ENCODE data around the gene GALC.
A peak's percentile ranks its signal among the peaks of the same experiment; 100 is the strongest.

Gene GALC

DNA sequence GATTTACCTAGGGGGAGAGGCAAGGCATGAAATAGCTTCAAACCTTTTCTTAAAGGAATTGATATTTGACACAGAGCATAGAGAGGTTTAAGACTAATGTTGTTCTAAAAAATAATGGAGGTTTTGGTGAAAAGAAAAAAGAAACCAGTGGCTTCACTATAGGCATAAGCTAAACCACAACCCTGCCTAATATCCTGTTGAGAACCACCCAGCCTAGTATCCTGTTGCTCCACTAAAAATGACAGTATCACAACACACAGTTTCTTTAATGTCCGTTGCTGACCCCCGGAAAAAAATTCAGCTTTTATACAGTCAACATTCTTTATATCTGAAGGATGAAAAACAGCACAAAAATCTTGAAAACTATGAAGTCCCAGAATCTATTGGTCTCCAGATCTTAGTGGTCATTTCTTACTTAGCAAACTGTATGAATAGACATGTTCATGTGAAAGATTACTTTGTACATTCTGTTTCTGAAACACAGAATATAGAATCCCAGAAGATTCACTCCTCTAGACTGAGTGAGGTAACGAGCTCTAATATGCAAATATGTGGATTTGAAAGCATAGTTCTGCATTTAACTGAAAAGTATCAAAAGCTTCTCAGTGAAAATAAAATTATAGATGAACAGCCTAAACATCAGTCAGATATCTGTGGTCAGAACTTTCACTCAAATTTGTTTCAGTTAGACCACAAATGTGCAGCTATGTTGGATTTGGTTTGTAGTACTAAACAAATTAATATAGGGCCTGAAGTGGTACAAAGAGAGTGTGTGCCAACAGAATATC, 40.5 kb downstream of the GALC start:
- no peak for DNase-seq

GRCh38 chr14:87944987-87945604, 47.9 kb downstream of the GALC start:
- DNase-seq = no peak

DNA sequence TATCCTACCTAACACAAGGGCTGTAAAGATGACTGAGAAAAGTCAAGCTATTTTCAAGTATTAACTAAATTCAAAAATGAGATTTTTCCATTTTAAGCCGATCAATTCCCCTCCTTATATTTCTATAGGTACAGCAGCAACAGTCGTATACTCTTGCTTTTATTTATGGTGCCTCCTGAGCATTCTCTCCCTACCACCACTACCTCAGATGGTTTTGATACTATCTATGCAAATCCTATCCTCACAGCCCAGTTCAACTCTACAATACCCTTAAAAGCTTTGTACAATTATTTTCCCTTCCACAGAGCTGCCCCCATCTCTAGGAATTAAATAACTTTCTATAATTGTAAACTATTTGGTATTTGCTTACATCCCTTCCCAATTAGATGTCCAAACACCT, 52.1 kb downstream of the GALC start:
- no peak for DNase-seq

GRCh38 chr14:87940382-87940781, 52.6 kb downstream of the GALC start:
- DNase-seq = no peak

GRCh38 chr14:87935886-87936285, 57.1 kb downstream of the GALC start:
- no peak for DNase-seq

DNA sequence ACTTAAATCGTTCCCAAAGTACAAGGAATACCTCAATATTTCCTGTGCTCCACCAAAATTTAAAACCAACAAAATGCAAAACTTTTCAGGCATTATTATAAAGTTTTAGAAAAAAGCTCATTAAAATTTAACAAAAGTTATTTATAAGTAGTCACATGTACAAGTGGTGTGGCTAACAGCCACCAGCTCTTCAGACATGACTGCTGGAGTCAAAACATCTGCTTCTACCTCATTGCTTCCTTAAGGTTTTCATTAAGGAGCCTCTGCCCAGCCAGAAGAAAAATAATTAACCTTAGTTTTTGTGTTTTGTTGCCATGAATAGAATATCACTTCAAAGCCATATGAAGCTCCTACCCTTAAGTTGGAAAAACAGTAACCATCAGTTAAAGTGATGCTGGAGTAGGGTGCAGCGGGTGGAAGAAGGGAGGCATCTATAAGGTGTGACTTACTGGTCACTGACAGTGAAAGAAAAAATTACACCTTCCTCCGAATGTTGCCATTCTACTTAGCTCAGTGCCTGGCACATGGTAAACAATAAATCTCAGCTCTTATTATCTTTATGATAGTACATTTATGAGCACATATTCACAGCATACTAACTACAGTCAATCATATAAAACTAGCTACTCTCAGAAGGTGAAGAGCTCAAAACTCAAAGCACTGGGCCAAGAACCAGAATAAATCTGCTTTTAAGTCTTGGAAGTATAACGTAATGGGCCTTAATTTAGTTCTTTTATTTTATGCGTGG, 57.7 kb downstream of the GALC start:
- DNase-seq = no peak

- DNase-seq = no peak
These were observed 58.8 kb downstream of the GALC start for GRCh38 chr14:87934185-87934584.

DNA sequence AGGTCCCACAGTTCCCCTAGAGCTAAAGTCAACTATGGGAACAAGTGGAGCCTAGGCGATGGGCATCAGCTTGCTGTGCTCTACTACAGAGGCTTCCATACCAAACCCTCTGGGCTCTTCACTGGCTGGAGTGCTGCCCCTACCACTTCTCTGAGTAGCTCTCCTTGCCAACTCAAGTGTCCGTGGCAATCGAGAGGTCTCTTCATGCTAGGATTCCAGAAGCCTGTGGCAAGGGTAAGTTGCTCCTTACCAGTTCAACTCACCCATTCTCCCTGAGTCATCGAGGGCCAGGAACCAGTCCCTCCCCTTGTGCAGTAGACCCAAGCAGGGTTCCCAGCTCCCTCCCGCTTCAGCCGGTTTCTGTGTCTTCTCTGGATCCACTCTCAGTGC, 76.1 kb downstream of the GALC start:
- DNase-seq = no peak

DNA sequence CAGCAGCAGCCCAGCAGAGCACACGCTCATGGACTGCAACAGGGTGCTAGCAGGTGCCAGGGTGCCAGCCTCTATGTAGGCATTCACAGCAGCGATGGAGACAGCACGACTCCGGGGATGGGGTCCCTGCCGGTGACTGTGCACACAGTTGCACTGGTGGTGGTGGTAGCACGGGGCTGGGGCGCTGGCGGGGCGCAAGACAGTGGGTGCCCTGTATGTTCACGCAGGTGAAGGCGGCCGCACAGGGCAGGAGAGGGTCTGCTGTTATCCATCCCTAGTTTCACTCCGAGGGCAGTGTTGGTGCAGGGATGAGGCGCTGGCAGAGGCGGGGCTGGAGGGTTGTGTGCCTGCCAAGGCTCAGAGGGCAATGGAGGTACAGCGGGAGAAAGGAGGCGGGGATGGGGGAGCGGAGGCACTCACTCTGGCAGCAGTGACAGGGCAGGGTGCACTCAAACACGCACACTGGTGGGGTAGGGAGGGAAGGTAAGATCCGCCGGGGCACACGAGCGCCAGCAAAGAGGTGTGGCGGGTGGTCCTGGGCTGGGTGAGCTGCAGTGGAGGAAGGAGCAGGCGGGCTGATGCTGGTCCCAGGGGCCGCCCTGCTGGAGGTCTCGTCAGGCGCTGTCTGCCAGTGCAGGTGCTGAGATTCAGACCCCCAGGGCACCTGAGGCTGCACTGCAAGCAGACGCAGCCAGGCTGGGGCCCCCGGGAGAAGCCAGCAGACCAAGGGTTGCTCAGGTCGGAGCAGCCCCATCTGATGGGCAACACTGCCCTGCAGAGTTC, 76.7 kb downstream of the GALC start:
- DNase-seq = no peak

DNA sequence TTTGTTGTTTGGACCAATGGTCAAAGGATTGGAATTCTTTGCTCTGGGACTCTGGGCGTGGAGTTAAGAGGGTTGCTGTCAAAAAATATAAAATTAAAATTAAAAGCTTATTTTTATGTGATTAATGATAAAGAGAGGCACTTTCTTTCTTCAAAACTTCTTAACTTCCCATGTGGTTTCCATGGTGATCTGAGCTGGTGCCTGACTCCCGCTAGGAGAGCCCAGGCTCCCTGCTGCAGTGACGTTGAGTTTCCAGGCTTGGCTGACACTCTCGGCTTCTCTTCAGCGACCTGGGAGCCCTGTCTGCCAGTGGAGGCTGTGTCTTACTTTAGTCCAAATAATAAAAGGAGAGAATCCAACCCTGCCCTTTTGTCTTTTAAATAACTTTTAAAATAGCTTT, 84.4 kb downstream of the GALC start:
- peak; percentile 50 for DNase-seq

DNA sequence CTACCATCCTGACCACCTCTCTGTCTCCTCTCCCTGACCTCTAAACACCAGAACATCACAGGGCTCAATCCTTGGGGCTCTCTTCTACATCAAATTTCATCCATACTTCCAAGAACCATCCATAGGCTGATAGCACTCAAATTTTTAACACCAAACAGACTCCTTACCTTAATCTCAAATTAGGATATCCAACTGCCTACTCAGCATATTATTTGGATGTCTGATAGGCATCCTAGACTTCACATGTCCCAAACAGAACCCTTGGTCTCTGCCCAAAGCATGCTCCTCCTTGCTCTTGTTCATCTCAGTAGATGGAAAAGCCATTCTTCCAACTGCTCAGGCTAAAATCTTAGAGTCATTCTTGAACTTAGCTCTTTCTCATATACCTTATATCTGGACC, 91.3 kb downstream of the GALC start:
- no peak for DNase-seq

GRCh38 chr14:87901236-87901635, 91.7 kb downstream of the GALC start:
- no peak for DNase-seq

DNA sequence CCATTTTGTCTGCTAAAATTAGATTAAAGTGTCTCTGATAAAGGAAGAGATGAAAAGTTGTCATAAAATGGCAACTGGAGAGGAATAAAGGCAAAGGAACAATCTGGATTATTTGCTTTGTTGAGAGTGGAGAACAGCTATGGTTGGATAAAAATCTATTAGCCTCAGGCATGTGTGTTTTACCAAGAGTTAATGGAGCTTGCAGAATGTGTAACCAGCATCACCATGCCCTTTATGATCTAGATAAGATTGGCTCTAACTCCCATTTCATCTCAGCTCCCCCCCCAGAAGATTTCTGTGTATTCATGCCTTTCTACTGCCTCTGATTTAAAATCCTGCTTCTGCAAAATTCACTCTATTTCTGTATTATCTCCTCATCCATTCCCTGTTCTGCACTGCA, 93.8 kb downstream of the GALC start:
- DNase-seq = no peak

DNA sequence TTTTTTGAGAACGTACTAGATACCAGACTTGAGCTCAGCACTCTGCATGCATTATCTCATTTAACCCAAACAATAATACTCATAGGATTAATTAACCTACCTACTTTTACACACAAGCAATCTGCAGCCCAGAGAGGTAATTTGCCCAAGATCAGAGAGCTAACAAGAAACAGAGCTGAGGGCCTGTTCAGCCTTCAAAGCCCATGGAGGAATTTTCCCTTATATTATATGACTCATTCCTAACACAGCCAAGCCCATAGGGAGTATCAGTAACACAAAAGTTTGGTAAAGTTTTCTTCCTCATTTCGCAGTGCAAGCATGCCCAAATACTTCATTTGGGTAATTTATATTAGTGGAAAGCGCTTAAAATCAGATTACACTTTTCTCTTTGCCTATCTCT, 94.7 kb downstream of the GALC start:
- DNase-seq = no peak

DNA sequence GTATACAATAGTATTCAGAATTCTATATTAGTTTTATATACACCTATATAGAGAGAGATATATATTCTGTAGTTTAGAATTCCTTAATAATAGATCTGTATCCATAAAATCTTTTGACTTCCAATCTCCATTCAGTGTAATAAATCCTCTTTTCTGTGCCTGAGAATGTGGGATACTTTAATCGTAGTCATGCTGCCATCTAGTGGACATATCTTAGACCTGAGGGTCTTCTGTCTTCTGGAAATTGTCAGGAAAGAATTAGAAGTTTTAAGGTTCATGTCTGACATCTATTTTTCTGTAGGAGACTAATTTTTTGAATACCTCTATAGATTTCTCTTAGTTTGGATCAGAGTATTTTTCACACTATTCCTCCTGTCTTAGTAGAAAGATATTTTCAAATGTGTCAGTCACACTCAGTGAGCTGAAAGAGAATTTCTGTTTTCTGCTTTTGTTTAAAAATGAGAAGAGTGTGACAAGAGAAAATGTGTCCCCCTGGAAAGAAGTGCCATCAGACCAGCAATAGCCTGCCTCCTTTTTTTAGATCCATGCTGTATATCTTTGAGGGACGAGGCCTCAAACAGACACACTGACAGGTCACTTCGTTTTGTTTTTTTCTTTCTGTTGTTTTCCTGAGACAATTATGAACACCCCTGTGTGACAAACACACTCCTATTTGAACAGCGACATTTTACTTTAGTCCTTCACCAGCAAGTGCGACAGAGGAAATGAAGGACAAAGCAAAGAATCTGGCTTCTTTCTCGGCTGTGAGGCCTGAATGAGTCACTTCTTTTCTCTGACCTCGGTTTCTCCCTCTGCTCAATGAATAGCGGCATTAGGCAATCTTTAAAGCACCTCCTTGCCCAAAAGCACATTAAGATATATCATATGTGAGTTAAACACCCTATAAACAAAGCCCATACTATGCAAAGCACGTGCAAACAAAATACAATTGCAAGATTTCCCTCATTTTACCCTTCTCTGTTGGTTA, 96.3 kb downstream of the GALC start:
- DNase-seq = no peak

GRCh38 chr14:87894920-87895319, 98.1 kb downstream of the GALC start:
- no peak for DNase-seq

- no peak for DNase-seq
These were observed 100.2 kb downstream of the GALC start for GRCh38 chr14:87892763-87893162.

GRCh38 chr14:87888136-87888999, 104.6 kb downstream of the GALC start:
- DNase-seq = no peak

GRCh38 chr14:87883750-87884149, 109.2 kb downstream of the GALC start:
- DNase-seq = no peak
